HL-60 (cell line): ENCODE measurements around the gene STX10.

ENCODE experiments used
- POLR2AphosphoS5 ChIP-seq: IDR thresholded peaks from 2 replicates; pipeline ENCODE4 v1.6.1; 2012; ENCODE audit warnings: low read depth
- SPI1 ChIP-seq: IDR thresholded peaks from 2 replicates; pipeline ENCODE4 v1.6.1; 2012; ENCODE audit warnings: low read depth, mild to moderate bottlenecking, borderline replicate concordance
- TF ChIP-seq, protein P1 (sequence below): IDR thresholded peaks from one replicate; pipeline ENCODE4 v1.5.1; 2011; ENCODE audit warnings: low read length, control low read depth, inconsistent platforms; ENCODE audit not compliant: insufficient read depth
- TF ChIP-seq, protein P2 (sequence below): IDR thresholded peaks from 2 replicates; pipeline ENCODE4 v1.6.1; 2012; ENCODE audit warnings: low read depth; ENCODE audit not compliant: insufficient replicate concordance

DNA sequence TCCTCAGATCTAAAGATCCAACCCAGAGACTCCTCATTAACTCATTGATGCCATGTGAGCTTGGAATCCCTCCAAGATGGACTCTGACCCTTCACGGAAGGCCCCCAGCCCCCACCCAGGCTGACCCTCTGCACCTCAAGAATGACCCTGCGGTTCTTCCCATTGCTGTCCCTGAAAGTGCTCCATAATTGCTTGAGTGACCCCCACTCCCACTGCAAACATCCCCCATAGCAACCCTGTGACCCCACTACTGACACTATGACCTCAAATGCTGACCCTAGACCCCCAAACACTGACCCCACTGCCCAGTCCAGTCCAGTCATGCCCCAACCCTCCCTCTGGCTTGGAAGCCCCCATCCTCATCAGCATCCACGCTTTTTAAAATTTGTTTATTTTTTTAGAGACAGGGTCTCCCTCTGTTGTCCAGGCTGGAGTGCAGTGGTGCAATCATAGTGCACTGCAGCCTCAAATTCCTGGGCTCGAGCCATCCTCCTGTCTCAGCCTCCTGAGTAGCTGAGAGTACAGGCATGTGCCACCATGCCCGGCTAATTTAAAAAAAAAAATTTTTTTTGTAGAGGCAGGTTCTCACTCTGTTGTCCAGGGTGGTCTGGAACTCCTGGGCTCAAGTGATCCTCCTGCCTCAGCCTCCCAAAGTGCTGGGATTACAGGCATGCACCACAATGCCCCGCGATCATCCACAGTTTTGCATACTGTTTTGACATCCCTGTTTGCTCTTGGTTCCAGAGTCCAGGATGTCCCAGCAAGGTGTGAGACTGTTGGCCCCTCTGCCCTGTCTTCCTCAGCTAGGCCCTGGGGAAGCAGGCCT is 48.4 kb downstream of the STX10 start:
- TF ChIP-seq, protein P1, sequence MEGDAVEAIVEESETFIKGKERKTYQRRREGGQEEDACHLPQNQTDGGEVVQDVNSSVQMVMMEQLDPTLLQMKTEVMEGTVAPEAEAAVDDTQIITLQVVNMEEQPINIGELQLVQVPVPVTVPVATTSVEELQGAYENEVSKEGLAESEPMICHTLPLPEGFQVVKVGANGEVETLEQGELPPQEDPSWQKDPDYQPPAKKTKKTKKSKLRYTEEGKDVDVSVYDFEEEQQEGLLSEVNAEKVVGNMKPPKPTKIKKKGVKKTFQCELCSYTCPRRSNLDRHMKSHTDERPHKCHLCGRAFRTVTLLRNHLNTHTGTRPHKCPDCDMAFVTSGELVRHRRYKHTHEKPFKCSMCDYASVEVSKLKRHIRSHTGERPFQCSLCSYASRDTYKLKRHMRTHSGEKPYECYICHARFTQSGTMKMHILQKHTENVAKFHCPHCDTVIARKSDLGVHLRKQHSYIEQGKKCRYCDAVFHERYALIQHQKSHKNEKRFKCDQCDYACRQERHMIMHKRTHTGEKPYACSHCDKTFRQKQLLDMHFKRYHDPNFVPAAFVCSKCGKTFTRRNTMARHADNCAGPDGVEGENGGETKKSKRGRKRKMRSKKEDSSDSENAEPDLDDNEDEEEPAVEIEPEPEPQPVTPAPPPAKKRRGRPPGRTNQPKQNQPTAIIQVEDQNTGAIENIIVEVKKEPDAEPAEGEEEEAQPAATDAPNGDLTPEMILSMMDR: no peak
- TF ChIP-seq, protein P2, sequence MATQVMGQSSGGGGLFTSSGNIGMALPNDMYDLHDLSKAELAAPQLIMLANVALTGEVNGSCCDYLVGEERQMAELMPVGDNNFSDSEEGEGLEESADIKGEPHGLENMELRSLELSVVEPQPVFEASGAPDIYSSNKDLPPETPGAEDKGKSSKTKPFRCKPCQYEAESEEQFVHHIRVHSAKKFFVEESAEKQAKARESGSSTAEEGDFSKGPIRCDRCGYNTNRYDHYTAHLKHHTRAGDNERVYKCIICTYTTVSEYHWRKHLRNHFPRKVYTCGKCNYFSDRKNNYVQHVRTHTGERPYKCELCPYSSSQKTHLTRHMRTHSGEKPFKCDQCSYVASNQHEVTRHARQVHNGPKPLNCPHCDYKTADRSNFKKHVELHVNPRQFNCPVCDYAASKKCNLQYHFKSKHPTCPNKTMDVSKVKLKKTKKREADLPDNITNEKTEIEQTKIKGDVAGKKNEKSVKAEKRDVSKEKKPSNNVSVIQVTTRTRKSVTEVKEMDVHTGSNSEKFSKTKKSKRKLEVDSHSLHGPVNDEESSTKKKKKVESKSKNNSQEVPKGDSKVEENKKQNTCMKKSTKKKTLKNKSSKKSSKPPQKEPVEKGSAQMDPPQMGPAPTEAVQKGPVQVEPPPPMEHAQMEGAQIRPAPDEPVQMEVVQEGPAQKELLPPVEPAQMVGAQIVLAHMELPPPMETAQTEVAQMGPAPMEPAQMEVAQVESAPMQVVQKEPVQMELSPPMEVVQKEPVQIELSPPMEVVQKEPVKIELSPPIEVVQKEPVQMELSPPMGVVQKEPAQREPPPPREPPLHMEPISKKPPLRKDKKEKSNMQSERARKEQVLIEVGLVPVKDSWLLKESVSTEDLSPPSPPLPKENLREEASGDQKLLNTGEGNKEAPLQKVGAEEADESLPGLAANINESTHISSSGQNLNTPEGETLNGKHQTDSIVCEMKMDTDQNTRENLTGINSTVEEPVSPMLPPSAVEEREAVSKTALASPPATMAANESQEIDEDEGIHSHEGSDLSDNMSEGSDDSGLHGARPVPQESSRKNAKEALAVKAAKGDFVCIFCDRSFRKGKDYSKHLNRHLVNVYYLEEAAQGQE: no peak
- TF ChIP-seq POLR2AphosphoS5 (no peak), SPI1 (no peak)
